ENCODE measurements around the gene SDF4. TPM values are rescaled to one million over a fixed set of nuclear protein-coding genes. Genes with fewer than 3 reads are reported as not detected.
A peak's percentile ranks its signal among the peaks of the same experiment; 100 is the strongest.

SDF4 gene
- total and polyA plus RNA-seq, 2 of the 8 experiments (the other 6 are each of a cell fraction or from before 2014, with no cell fraction given) = 45.5 to 75.6 TPM

- Histone ChIP-seq H4K8ac (ENCODE audit: extremely low read depth, insufficient read depth, low read length) (peak overlapping the region; percentile 22; the same call in 1 of the 2 replicates), H3K4ac (replicated peaks; ENCODE audit: insufficient read length, low read depth, low read length) (no peak overlapping the region), H2AK5ac (ENCODE audit: low read depth, low read length) (0 out of 2 replicates have a peak overlapping the region, but pooled peaks have one; percentile 10), H4K91ac (replicated peaks; ENCODE audit: insufficient read length, low read length) (no peak overlapping the region), H3K23ac (ENCODE audit: insufficient read length) (no peak overlapping the region), H3K9me3 (ENCODE audit: insufficient read depth in 2 of 2, low read depth in 1 of 2, low read length in 1 of 2) (peaks cover 4 to 5% of the 10 kb centered on the region in 2 experiments; a peak in 1 of 4 replicates), H3K9ac (replicated peaks in 1 of 4; ENCODE audit: extremely low read depth in 1 of 4, low read depth in 3 of 4, low read length in 3 of 4) (no peak overlapping the region), H3K4me2 (ENCODE audit: insufficient read depth in 1 of 2, low read depth in 2 of 2, low read length in 2 of 2) (no peak overlapping the region), H3K23me2 (ENCODE audit: low read depth, low read length) (no peaks in the 10 kb centered on the region), H3K18ac (ENCODE audit: extremely low read depth, low read length) (no peak overlapping the region), H2BK5ac (ENCODE audit: low read depth, low read length) (no peak overlapping the region), H3K36me3 (ENCODE audit: control insufficient read depth in 2 of 4, insufficient read depth in 4 of 4, low read length in 3 of 4) (no peaks in the 10 kb centered on the region), H4K20me1 (replicated peaks in 1 of 2; ENCODE audit: control insufficient read depth in 1 of 2, insufficient read depth in 2 of 2, low read length in 2 of 2) (peaks cover 0 to 1% of the 10 kb centered on the region in 2 experiments), H2BK15ac (ENCODE audit: low read length) (no peak overlapping the region), H3K4me3 (ENCODE audit: extremely low read depth in 1 of 4, insufficient read depth in 2 of 4, low read depth in 3 of 4, low read length in 4 of 4) (no peak overlapping the region), H3K4me1 (replicated peaks in 1 of 4; ENCODE audit: control insufficient read depth in 3 of 4, insufficient read depth in 4 of 4, low read length in 3 of 4) (peaks cover 0 to 28% (median 17%) of the 10 kb centered on the region in 4 experiments; a peak in 6 of 7 replicates), H2AFZ (ENCODE audit: low read length) (no peak overlapping the region), H3K56ac (replicated peaks; ENCODE audit: insufficient read length, low read depth, low read length) (no peak overlapping the region), H3K27me3 (replicated peaks in 1 of 4; ENCODE audit: control insufficient read depth in 3 of 4, extremely low read depth in 1 of 4, insufficient read depth in 3 of 4, low read length in 3 of 4) (peaks cover 0 to 8% (median 6%) of the 10 kb centered on the region in 4 experiments; a peak in 4 of 7 replicates), H2BK12ac (ENCODE audit: low read depth, low read length) (peak overlapping the region; percentile 3; the same call in 1 of the 2 replicates), H2BK120ac (replicated peaks; ENCODE audit: low read depth, low read length) (no peak overlapping the region), H3K27ac (ENCODE audit: low read depth, low read length) (no peak overlapping the region), H3K14ac (ENCODE audit: insufficient read length) (no peak overlapping the region), H3K79me2 (ENCODE audit: control insufficient read depth in 1 of 2, insufficient read depth in 2 of 2, low read length in 2 of 2) (no peaks in the 10 kb centered on the region), H3K79me1 (ENCODE audit: low read depth, low read length) (no peaks in the 10 kb centered on the region), H4K5ac (ENCODE audit: insufficient read length, low read depth, low read length) (no peak overlapping the region), H2BK20ac (ENCODE audit: low read length) (no peak overlapping the region)
- DNase-seq (ENCODE audit: low read depth in 1 of 2, low spot score in 2 of 2) = peak in 1 of 2 experiments; percentile 50
- 90% methylated on average over 21 of the region's 33 CpGs; no CpG with 5 or more reads in 1 of the 2 experiments for WGBS, 2 experiments (ENCODE audit: extremely low coverage in 1 of 2, insufficient coverage in 1 of 2, insufficient read length in 1 of 2, insufficient replicate concordance in 2 of 2, low coverage in 1 of 2, low lambda C conversion rate in 2 of 2, missing lambda C conversion rate in 1 of 2)
- ChIA-PET POLR2A (ENCODE audit: partially characterized antibody) (interaction anchor here (0.6 to 0.9 kb wide), 2 partner anchors 19 to 623 kb away, joined by 3 read pairs; no protein-coding TSS in a partner anchor), CTCF (ENCODE audit: partially characterized antibody) (interaction anchor here (1.2 to 1.8 kb wide), 3 partner anchors 24 to 49 kb away, joined by 3 to 8 read pairs (median 5); no protein-coding TSS in a partner anchor)
- no peak for FAIRE-seq
- TF ChIP-seq ZNF274 (IDR thresholded peaks at IDR 0.05; ENCODE audit: borderline replicate concordance, extremely low read depth, low read length) (no peak), MAX (IDR thresholded peaks at IDR 0.05) (no peak), HDAC6 (IDR thresholded peaks at IDR 0.05; ENCODE audit: low read depth, low read length) (no peak), CTCF (IDR thresholded peaks at IDR 0.05; ENCODE audit: control extremely low read depth in 1 of 3, insufficient read depth in 1 of 3, low read depth in 1 of 3, low read length in 3 of 3) (no peak), KDM4A (IDR thresholded peaks at IDR 0.05; ENCODE audit: low read depth, low read length, severe bottlenecking) (no peak), POLR2A (IDR thresholded peaks at IDR 0.05; ENCODE audit: control extremely low read depth in 1 of 2, low read depth in 2 of 2, low read length in 2 of 2) (no peak), SUZ12 (IDR thresholded peaks at IDR 0.05; ENCODE audit: low read length) (no peak), KDM1A (IDR thresholded peaks at IDR 0.05; ENCODE audit: borderline replicate concordance, low read length) (no peak), TAF7 (optimal IDR thresholded peaks at IDR 0.05; ENCODE audit: borderline replicate concordance, low read depth, low read length) (no peak)
Measured at GRCh38 chr1:1171546-1172340, 60.1 kb downstream of the SDF4 start.

Measured in H1 (cell line).